Tibial nerve (tissue), 4 donors: ENCODE measurements around the gene LZTS3. TPM values are rescaled to one million over a fixed set of nuclear protein-coding genes. Genes with fewer than 3 reads are reported as not detected.
A peak's percentile ranks its signal among the peaks of the same experiment; 100 is the strongest.

ENCODE experiments used
- DNase-seq, 2 donors: peaks; one replicate each; pipeline ENCODE4 v3.0.0-alpha.2; 2019; ENCODE audit warnings: low spot score in 2 of 2
- H3K27ac ChIP-seq, 4 donors: fragments of 200-600 bp; sonication (generic) in 3 of 4; one replicate each; pipeline ENCODE4 v1.5.1; 2017 to 2019; ENCODE audit warnings: mild to moderate bottlenecking in 1 of 4
- H3K27me3 ChIP-seq, 2 donors: fragments of 200-600 bp; sonication (generic) in 1 of 2; one replicate each; pipeline versions ENCODE4 v1.5.1 to v1.6.0; 2017 to 2019
- H3K36me3 ChIP-seq, 3 donors: fragments of 200-600 bp; sonication (generic); one replicate each; pipeline ENCODE4 v1.5.1; 2018 to 2019
- H3K4me1 ChIP-seq, 4 donors: fragments of 200-600 bp; sonication (generic) in 3 of 4; one replicate each; pipeline ENCODE4 v1.5.1; 2017 to 2019
- H3K4me3 ChIP-seq, 4 donors: fragments of 200-600 bp; sonication (generic) in 3 of 4; one replicate each; pipeline ENCODE4 v1.5.1; 2017 to 2019; ENCODE audit warnings: mild to moderate bottlenecking in 1 of 4, moderate library complexity in 1 of 4
- H3K9me3 ChIP-seq, 4 donors: fragments of 200-600 bp; sonication (generic) in 3 of 4; one replicate each; pipeline ENCODE4 v1.5.1; 2017 to 2019
- CTCF ChIP-seq, 5 experiments: fragments of 200-600 bp in 3 of 5; fragments of 450-650 bp in 2 of 5; sonication (generic) in 3 of 5; IDR thresholded peaks; one replicate each; pipeline ENCODE4 v1.5.1; 2016 to 2019; ENCODE audit warnings: antibody characterized with exemption in 5 of 5, mild to moderate bottlenecking in 3 of 5, moderate library complexity in 2 of 5
- EP300 ChIP-seq, 2 donors: sonication (generic); formaldehyde crosslinking; IDR thresholded peaks; one replicate each; pipeline ENCODE4 v1.6.1; 2017; ENCODE audit warnings: antibody characterized with exemption in 2 of 2, mild to moderate bottlenecking in 1 of 2
- POLR2A ChIP-seq, 2 donors: fragments of 450-650 bp; IDR thresholded peaks; one replicate each; pipeline ENCODE4 v1.6.1; 2017; ENCODE audit warnings: antibody characterized with exemption in 2 of 2, mild to moderate bottlenecking in 2 of 2, moderate library complexity in 2 of 2
- WGBS, 2 donors: methylation state at CpG; one replicate each; pipeline ENCODE4 v1.1.5; 2018; 5-methylcytosine and 5-hydroxymethylcytosine counted together
- total RNA-seq, 4 donors: library from RNA; depleted of rRNA; stranded (reverse); fragments of >200 nt; gene quantifications; one replicate each; pipeline ENCODE4 v1.1.0, GENCODE V29; 2016

LZTS3 gene
- total RNA-seq, 4 donors from 2014 or later = 10.9 to 28.2 (median 18.6) TPM

GRCh38 chr20:3181270-3181669 lies 7.9 kb upstream of the LZTS3 start:
- TF ChIP-seq POLR2A (IDR thresholded peaks at IDR 0.05) (no peak), CTCF (IDR thresholded peaks at IDR 0.05) (no peak), EP300 (IDR thresholded peaks at IDR 0.05) (no peak)
- Histone ChIP-seq H3K36me3 (peaks cover 0 to 4% (median 0%) of the 10 kb centered on the region in 3 donors), H3K27me3 (no peaks in the 10 kb centered on the region), H3K9me3 (no peaks in the 10 kb centered on the region), H3K4me3 (no peak overlapping the region), H3K27ac (no peak overlapping the region), H3K4me1 (no peaks in the 10 kb centered on the region)
- no peak for DNase-seq
- 63 to 67% methylated on average over 5 of the region's 5 CpGs for WGBS, 2 donors

- Histone ChIP-seq H3K27me3 (no peaks in the 10 kb centered on the region), H3K36me3 (peaks cover 0 to 4% (median 0%) of the 10 kb centered on the region in 3 donors), H3K27ac (no peak overlapping the region), H3K4me3 (no peak overlapping the region), H3K4me1 (no peaks in the 10 kb centered on the region), H3K9me3 (no peaks in the 10 kb centered on the region)
- DNase-seq = no peak
- TF ChIP-seq EP300 (IDR thresholded peaks at IDR 0.05) (no peak), CTCF (IDR thresholded peaks at IDR 0.05) (no peak), POLR2A (IDR thresholded peaks at IDR 0.05) (no peak)
- 67 to 77% methylated on average over 4 of the region's 4 CpGs for WGBS, 2 donors
Observed at GRCh38 chr20:3180319-3180718, 7.0 kb upstream of the LZTS3 start.

GRCh38 chr20:3177746-3178485 lies 4.6 kb upstream of the LZTS3 start:
- Histone ChIP-seq H3K27ac (no peak overlapping the region), H3K27me3 (no peaks in the 10 kb centered on the region), H3K4me3 (no peak overlapping the region), H3K36me3 (no peaks in the 10 kb centered on the region), H3K4me1 (peaks cover 0 to 14% (median 2%) of the 10 kb centered on the region in 4 donors), H3K9me3 (no peaks in the 10 kb centered on the region)
- DNase-seq = no peak
- WGBS, 2 donors = 81 to 83% methylated on average over 8 of the region's 8 CpGs
- TF ChIP-seq EP300 (IDR thresholded peaks at IDR 0.05) (no peak), CTCF (IDR thresholded peaks at IDR 0.05) (no peak), POLR2A (IDR thresholded peaks at IDR 0.05) (no peak)

- peaks cover 0 to 21% (median 9%) of the 10 kb centered on the region in 4 donors for H3K4me1 ChIP-seq
- no peak overlapping the region for H3K4me3 ChIP-seq
- no peaks in the 10 kb centered on the region for H3K36me3 ChIP-seq
- whole genome bisulfite sequencing, 2 donors = 20 to 21% methylated on average over 1 of the region's 1 CpG
- no peak overlapping the region for H3K27ac ChIP-seq
- H3K27me3 ChIP-seq = no peaks in the 10 kb centered on the region
- no peak for DNase-seq
- no peaks in the 10 kb centered on the region for H3K9me3 ChIP-seq
- TF ChIP-seq CTCF (IDR thresholded peaks at IDR 0.05) (no peak), POLR2A (IDR thresholded peaks at IDR 0.05) (no peak), EP300 (IDR thresholded peaks at IDR 0.05) (no peak)
Observed at GRCh38 chr20:3175270-3175669, 1.9 kb upstream of the LZTS3 start.

GRCh38 chr20:3174442-3175261 lies 1.3 kb upstream of the LZTS3 start:
- H3K4me1 ChIP-seq = peaks cover 0 to 21% (median 9%) of the 10 kb centered on the region in 4 donors
- H3K27ac ChIP-seq = peak overlapping the region; percentile 67 to 88 (median 76)
- peak overlapping the region; percentile 75 to 93 (median 88) for H3K4me3 ChIP-seq
- H3K36me3 ChIP-seq = no peaks in the 10 kb centered on the region
- 14 to 17% methylated on average over 13 of the region's 13 CpGs for WGBS, 2 donors
- no peaks in the 10 kb centered on the region for H3K9me3 ChIP-seq
- DNase-seq = no peak
- H3K27me3 ChIP-seq = no peaks in the 10 kb centered on the region
- TF ChIP-seq POLR2A (IDR thresholded peaks at IDR 0.05) (no peak), EP300 (IDR thresholded peaks at IDR 0.05) (no peak), CTCF (IDR thresholded peaks at IDR 0.05) (no peak)
